GM18867 (cell line): ENCODE results near the gene PSMB4.
"Not testable (repeated sequence)": the region's sequence is repeated elsewhere in the genome, so short reads cannot be mapped to it uniquely, and the experiment has no call there.

Experiments
- ATAC-seq: cut with Tn5 transposase; IDR thresholded peaks from one replicate; pipeline ENCODE4 v1.9.1; 2021; ENCODE audit warnings: mild to moderate bottlenecking, moderate library complexity; ENCODE audit not compliant: unreplicated experiment

PSMB4 gene

GRCh38 chr1:151386002-151386401, 13.4 kb upstream of the PSMB4 start:
- ATAC-seq: no peak

DNA sequence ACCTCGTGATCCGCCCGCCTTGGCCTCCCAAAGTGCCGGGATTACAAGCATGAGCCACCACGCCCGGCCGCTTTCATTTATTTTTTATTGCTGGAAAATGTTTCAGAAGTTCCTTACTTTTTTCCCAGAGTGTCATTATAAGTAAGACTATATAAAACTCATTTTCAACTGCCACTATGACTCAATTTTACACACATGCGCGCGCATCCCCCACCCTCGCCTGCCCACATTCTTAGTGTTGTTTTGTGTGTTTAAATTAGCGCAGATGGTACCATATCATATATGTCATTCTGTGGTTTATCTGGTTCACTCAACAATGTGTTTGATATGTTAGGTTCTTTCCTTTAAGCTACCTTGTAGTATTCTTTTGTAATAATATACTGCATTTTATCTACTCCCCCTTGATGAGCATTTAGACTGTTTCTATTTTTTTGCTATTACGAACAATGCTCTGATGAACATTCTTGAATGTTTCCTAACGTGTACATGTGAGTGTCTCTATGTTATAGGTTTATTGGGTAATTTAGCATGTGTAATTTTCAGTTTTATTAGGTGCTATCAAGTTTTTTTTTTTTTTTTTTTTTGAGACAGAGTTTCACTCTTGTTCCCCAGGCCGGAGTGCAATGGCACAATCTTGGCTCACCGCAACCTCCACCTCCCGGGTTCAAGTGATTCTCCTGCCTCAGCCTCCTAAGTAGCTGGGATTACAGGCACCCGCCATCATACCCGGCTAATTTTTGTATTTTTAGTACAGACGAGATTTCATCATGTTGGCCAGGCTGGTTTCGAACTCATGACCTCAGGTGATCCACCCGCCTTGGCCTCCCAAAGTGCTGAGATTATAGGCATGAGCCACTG, 8.9 kb upstream of the PSMB4 start:
- not testable (repeated sequence) for ATAC-seq

DNA sequence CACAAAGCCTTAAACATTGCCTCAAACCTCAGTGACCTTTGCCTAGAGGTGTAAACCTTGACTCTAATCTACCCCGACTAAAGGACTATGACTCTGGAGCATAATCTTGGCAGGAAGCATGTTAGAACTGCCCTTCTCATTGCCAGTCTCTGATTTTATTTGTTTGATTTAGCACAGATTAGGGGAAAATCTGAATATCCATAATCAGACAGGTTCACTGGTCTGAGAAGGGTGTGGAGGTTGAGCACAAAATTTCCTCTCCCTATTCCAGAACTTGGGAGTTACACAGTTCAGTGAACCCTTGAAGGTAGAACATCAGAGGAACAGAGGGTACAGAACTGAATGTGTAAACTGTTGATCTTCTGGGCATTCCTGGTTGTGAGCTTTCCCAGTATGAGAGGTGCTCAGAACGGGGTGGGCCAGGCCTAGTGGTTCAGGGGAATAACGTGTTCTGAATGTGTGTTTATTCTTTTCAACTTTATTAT, 8.3 kb upstream of the PSMB4 start:
- no peak for ATAC-seq

GRCh38 chr1:151393583-151393982, 5.8 kb upstream of the PSMB4 start:
- no peak for ATAC-seq

GRCh38 chr1:151396265-151396664, 3.1 kb upstream of the PSMB4 start:
- not testable (repeated sequence) for ATAC-seq

- ATAC-seq: no peak
Observed at GRCh38 chr1:151401125-151401788, 1.9 kb downstream of the PSMB4 start.

- no peak for ATAC-seq
Observed at GRCh38 chr1:151401860-151402259, 2.5 kb downstream of the PSMB4 start.

- no peak for ATAC-seq
Observed at GRCh38 chr1:151402764-151403163, 3.4 kb downstream of the PSMB4 start.

GRCh38 chr1:151403612-151404011, 4.2 kb downstream of the PSMB4 start:
- ATAC-seq: no peak

- no peak for ATAC-seq
Observed at GRCh38 chr1:151405187-151405951, 6.0 kb downstream of the PSMB4 start.

DNA sequence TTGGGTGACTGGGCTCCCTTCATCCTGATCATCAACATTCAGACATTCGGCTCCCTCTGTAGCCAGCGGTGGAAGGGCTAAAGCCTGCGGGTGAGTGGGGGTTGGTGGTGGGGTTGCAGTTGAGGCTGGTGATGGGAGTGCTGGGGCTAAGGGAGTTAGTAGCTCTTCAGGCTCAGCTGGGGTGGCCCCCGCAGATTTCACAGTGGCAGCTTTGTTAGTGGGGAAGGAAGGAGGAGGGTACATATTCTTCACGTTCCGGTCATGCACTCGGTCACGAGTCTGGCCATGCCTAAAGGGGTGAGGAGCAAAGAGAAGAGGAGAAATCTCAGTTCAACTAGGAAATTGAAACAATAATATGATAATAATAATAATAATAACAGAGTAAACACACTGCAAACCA, 6.8 kb downstream of the PSMB4 start:
- no peak for ATAC-seq

DNA sequence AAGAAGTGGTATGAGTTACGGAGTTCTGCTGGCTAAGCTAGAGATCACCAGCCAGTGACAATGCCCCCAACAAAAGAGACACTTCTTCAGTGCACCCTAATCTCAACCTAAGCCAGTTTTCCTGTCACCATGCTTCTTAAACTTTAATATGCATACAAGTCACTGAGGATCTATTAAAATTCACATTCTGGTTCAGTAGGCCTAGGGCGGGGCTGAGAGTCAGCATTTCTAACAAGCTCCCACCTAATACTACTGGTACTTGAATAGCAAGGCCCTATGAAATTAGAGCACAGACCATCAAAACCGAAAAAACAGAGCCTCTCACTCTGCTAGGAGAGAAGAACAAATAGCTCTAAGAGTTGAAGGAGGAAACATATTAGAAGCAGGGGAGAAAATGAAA, 7.9 kb downstream of the PSMB4 start:
- ATAC-seq: no peak

DNA sequence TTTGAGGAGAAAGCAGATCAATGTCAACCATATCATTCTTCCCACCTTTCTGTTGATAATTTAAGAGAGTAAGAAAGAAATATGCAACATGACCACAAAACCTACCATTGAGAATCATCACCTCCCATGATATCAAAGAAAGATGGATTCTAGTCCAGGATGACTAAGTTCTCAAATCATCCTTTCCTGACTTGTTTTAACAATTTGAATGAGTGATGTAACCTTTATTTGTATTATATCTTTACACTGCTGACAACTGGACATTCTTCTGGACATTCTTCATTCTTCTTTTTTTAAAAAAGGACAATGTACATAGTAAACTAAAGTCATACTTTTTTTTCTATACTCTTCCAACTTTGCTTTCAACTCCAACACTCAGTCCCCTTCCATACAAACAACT, 9.5 kb downstream of the PSMB4 start:
- ATAC-seq: no peak

GRCh38 chr1:151411884-151412283, 12.5 kb downstream of the PSMB4 start:
- ATAC-seq: no peak

- no peak for ATAC-seq
Observed at GRCh38 chr1:151416231-151416630, 16.9 kb downstream of the PSMB4 start.

- no peak for ATAC-seq
Observed at GRCh38 chr1:151418081-151418480, 18.7 kb downstream of the PSMB4 start.

DNA sequence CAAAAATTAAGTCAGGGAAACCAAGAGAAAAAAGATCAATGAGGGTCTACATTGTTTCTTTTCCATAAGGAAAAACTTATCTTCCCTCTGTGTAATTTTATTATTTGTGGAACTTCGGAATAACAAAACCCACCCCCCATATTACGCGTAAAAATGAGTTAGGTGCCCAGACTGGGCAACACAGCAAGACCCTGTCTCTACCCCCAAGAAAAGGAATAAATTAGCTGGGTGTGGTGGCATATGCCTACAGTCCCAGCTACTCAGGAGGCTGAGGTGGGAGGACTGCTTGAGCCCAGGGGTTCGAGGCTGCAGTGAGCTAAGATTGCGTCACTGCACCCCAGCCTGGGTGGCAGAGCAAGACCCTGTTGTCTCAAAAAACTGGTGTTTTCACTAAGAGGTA, 20.4 kb downstream of the PSMB4 start:
- no peak for ATAC-seq

DNA sequence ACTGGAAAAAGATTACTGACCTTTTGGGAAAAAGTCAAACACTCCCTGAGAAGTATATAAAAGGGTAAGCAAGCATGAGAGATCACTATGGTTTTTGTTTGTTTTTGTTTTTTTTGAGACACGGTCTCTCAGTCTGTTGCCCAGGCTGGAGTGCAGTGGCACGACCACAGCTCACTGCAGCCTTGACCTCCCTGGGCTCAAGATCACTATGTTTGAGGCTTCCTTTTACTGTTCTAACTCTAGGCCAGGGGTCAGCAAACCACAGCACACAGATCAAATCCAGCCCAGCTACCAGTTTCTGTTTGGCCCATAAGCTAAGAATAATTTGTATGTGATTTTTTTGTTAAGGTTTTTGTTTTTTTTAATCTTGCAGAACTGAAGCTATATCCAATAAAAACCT, 25.7 kb downstream of the PSMB4 start:
- ATAC-seq: no peak

- no peak for ATAC-seq
Observed at GRCh38 chr1:151428068-151428467, 28.7 kb downstream of the PSMB4 start.

GRCh38 chr1:151433827-151434226, 34.5 kb downstream of the PSMB4 start:
- not testable (repeated sequence) for ATAC-seq

GRCh38 chr1:151435174-151435573, 35.8 kb downstream of the PSMB4 start:
- ATAC-seq: no peak
